ENCODE results near the gene LCN15. TPM values are rescaled to one million over a fixed set of nuclear protein-coding genes. Genes with fewer than 3 reads are reported as not detected.

Gene LCN15
- total RNA-seq, 3 donors from 2014 or later = not detected

DNA sequence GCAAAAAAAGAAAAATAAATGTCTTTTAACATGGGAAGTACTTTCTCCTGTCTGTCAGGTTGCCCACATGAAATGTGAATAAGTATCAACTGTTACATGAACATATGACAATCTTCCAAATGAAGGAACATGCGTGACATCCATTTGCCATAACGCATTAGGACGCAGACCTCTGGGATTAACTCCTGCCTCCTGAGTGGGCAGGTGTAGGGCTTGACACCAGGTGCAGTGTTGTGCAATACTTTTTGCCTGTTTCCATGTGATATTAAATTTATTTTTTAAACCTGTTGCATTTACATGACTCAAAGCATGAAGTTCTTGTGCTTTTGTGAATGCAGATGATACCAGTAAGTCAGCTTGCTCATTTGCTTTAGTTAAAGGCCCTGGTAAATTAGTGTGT, 18.1 kb upstream of the LCN15 start:
- TF ChIP-seq, protein P1, sequence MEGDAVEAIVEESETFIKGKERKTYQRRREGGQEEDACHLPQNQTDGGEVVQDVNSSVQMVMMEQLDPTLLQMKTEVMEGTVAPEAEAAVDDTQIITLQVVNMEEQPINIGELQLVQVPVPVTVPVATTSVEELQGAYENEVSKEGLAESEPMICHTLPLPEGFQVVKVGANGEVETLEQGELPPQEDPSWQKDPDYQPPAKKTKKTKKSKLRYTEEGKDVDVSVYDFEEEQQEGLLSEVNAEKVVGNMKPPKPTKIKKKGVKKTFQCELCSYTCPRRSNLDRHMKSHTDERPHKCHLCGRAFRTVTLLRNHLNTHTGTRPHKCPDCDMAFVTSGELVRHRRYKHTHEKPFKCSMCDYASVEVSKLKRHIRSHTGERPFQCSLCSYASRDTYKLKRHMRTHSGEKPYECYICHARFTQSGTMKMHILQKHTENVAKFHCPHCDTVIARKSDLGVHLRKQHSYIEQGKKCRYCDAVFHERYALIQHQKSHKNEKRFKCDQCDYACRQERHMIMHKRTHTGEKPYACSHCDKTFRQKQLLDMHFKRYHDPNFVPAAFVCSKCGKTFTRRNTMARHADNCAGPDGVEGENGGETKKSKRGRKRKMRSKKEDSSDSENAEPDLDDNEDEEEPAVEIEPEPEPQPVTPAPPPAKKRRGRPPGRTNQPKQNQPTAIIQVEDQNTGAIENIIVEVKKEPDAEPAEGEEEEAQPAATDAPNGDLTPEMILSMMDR (IDR thresholded peaks at IDR 0.05) = no peak
- TF ChIP-seq POLR2AphosphoS5 (IDR thresholded peaks at IDR 0.05) (no peak), POLR2A (IDR thresholded peaks at IDR 0.05) (no peak)
- H3K4me3 ChIP-seq = no peak overlapping the region
- intact Hi-C loops (cut with DNase I; ENCODE audit: low total_unique reads) = no loop called here
- no peaks in the 10 kb centered on the region for H3K27me3 ChIP-seq
- no peaks in the 10 kb centered on the region for H3K36me3 ChIP-seq
- no peaks in the 10 kb centered on the region for H3K9me3 ChIP-seq
- DNase-seq (ENCODE audit: low spot score in 2 of 2) = no peak
- H3K4me1 ChIP-seq = peaks cover 0 to 3% of the 10 kb centered on the region in 2 donors
- H3K27ac ChIP-seq = no peak overlapping the region

DNA sequence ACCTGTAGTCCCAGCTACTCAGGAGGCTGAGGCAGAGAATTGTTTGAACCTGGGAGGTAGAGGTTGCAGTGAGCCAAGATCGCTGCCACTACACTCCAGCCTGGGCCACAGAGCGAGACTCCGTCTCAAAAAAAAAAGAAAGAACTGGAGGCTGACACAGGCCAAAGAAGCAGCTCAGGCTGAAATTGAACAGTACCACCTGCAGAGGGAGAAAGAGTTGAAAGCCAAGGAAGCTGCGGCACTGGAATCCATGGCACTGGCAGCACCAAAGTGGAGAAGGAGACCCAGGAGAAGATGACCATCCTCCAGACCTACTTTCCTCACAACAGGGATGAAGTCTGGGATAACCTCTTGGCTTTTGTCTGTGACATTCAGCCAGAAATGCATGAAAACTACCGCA, 15.5 kb upstream of the LCN15 start:
- no peaks in the 10 kb centered on the region for H3K9me3 ChIP-seq
- H3K4me1 ChIP-seq = no peaks in the 10 kb centered on the region
- H3K27ac ChIP-seq = no peak overlapping the region
- no peak for DNase-seq (ENCODE audit: low spot score in 2 of 2)
- H3K27me3 ChIP-seq = no peaks in the 10 kb centered on the region
- no peak for TF ChIP-seq POLR2A (IDR thresholded peaks at IDR 0.05)
- TF ChIP-seq POLR2AphosphoS5 (IDR thresholded peaks at IDR 0.05) = no peak
- TF ChIP-seq, protein P1 (IDR thresholded peaks at IDR 0.05) = no peak
- no peaks in the 10 kb centered on the region for H3K36me3 ChIP-seq
- H3K4me3 ChIP-seq = no peak overlapping the region
- intact Hi-C loops (cut with DNase I; ENCODE audit: low total_unique reads) = no loop called here

DNA sequence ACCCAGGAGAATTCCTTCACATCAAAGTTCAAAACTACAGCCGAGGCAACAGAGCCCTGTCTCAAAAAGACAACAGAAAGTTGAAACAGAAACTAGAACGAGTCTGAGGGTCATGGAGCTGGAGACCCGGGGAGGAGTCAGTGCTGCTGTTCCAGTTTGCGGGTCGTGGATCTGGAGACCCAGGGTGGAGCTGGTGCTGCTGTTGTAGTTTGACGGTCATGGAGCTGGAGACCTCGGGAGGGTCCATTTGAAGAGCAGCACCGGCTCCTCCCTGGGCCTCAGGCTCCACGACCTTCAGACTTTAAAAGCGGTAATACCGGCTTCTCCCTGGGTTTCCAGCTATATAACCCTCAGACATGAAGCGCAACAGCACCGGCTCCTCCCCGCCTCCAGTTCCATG, 13.0 kb upstream of the LCN15 start:
- Histone ChIP-seq H3K4me3 (no peak overlapping the region), H3K4me1 (no peaks in the 10 kb centered on the region), H3K27ac (no peak overlapping the region), H3K9me3 (peaks cover 7 to 13% of the 10 kb centered on the region in 2 donors), H3K36me3 (no peaks in the 10 kb centered on the region), H3K27me3 (no peaks in the 10 kb centered on the region)
- no peak for DNase-seq (ENCODE audit: low spot score in 2 of 2)
- TF ChIP-seq POLR2A (IDR thresholded peaks at IDR 0.05) = no peak
- no peak for TF ChIP-seq POLR2AphosphoS5 (IDR thresholded peaks at IDR 0.05)
- TF ChIP-seq, protein P1 (IDR thresholded peaks at IDR 0.05) = no peak
- intact Hi-C loops (cut with DNase I; ENCODE audit: low total_unique reads) = no loop called here

- H3K4me1 ChIP-seq = no peaks in the 10 kb centered on the region
- intact Hi-C loops (cut with DNase I; ENCODE audit: low total_unique reads) = no loop called here
Measured at GRCh38 chr9:136776947-136777346, 12.6 kb upstream of the LCN15 start.

GRCh38 chr9:136775191-136775590, 10.9 kb upstream of the LCN15 start:
- H3K27me3 ChIP-seq = no peaks in the 10 kb centered on the region
- H3K4me1 ChIP-seq = no peaks in the 10 kb centered on the region
- H3K27ac ChIP-seq = no peak overlapping the region
- intact Hi-C loops (cut with DNase I; ENCODE audit: low total_unique reads) = no loop called here
- TF ChIP-seq POLR2AphosphoS5 (IDR thresholded peaks at IDR 0.05) (no peak), POLR2A (IDR thresholded peaks at IDR 0.05) (no peak)
- TF ChIP-seq, protein P1 (IDR thresholded peaks at IDR 0.05) = no peak
- DNase-seq (ENCODE audit: low spot score in 2 of 2) = no peak
- H3K4me3 ChIP-seq = no peak overlapping the region
- no peaks in the 10 kb centered on the region for H3K36me3 ChIP-seq
- H3K9me3 ChIP-seq = peaks cover 7 to 13% of the 10 kb centered on the region in 2 donors

More at GRCh38 chr9:136776947-136777346, 12.6 kb upstream of the LCN15 start:
- Histone ChIP-seq H3K4me3 (no peak overlapping the region), H3K27me3 (no peaks in the 10 kb centered on the region), H3K36me3 (no peaks in the 10 kb centered on the region), H3K9me3 (peaks cover 7 to 13% of the 10 kb centered on the region in 2 donors), H3K27ac (no peak overlapping the region)
- no peak for TF ChIP-seq POLR2A (IDR thresholded peaks at IDR 0.05)
- TF ChIP-seq, protein P1 (IDR thresholded peaks at IDR 0.05) = no peak
- DNase-seq (ENCODE audit: low spot score in 2 of 2) = no peak

Data from breast epithelium (tissue), 4 donors.